ENCODE measurements around the gene MMP15. TPM values are rescaled to one million over a fixed set of nuclear protein-coding genes. Genes with fewer than 3 reads are reported as not detected.
"Not testable (repeated sequence)": the region's sequence is repeated elsewhere in the genome, so short reads cannot be mapped to it uniquely, and the experiment has no call there.

MMP15 gene
- total RNA-seq, 1 experiment from 2014 or later, result 11.7 TPM

DNA sequence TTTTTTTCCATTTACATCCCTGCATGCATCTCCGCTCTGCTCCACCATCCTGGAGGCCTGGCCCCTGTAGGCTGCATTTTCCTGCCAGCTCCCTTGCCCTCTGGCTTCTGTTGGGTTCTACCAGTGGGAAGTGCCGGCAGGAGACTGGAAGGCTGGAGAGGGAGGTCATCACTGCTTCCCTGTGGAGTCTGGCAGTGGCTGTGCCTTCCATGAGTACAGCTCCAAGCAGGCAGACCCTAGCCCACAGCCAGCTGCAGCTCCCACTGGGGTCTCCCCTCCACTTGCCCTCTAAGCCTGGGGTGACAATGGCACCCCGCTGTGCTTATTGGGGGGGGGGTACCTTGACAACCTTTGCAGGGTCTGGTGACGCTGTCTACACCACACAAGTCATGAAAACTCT lies 37.3 kb downstream of the MMP15 start:
- in situ Hi-C loops (cut with HindIII; ENCODE audit: low pct_unique_long_range_greater_than_20kb, low sequenced_read_pairs), result no loop called here
- no peak for DNase-seq (ENCODE audit: low read depth)

DNA sequence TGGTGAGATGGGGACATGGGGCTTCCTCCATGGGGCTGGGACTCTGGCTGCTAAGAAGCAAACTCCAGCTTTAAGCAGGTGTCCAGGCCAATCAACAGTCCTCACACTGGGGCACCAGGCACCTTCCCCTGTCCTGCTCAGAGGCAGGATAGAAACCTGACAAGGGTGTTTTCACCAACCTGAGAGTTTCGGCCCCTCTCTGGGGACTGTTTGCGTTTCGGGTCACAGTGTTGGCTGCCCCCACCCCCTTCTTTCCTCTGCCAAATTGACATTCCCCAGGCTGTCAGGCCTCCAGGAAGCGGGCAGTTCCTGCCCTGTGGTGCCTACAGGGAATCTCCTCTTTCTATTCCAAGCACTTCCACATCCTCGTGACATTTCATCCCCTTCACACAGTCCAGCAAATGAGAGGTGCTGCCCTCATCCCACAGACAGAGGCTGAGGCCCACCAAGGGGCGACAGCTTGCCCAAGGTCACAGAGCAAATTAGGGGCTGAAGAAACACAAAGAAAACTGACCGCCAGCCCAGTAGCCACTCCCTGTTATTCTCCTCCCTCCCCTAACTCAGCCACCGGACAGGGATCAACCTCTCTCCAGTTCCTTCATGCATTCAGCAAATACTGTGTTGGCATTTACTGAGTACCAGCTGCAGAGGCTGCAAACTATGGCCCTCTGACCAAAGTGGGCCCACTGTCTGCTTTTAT lies 38.0 kb downstream of the MMP15 start:
- DNase-seq (ENCODE audit: low read depth), result no peak
- in situ Hi-C loops (cut with HindIII; ENCODE audit: low pct_unique_long_range_greater_than_20kb, low sequenced_read_pairs), result no loop called here

DNA sequence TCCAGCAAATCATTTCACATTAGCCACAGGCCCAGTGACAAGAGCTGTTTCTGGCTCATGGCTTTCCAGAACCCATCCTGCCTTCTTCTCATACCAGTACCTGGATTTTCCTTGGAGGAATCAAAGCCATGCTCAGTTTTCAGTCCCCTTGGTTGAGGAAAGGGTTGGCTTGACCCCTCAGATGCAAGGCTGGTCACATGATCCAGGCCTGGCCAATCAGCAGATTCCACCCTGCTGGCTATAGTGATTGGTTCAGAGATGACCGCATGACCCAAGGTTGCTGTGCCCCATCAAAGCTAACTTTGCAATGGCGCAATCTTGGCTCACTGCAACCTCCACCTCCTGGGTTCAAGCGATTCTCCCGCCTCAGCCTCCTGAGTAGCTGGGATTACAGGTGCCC lies 45.0 kb downstream of the MMP15 start:
- in situ Hi-C loops (cut with HindIII; ENCODE audit: low pct_unique_long_range_greater_than_20kb, low sequenced_read_pairs), result no loop called here
- no peak for DNase-seq (ENCODE audit: low read depth)

DNA sequence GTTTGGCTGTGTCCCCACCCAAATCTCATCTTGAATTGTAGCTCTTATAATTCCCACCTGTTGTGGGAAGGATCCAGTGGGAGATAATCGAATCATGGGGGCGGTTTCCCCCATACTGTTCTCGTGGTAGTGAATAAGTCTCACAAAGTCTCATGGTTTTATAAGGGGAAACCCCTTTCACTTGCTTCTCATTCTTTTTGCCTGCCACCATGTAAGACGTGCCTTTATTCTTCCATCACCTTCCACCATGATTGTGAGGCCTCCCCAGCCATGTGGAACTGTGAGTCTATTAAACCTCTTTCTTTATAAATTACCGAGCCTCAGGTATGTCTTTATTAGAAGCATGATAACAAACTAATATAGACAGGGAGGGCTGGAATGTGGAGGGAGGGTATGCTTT lies 46.6 kb downstream of the MMP15 start:
- DNase-seq (ENCODE audit: low read depth); in situ Hi-C loops (cut with HindIII; ENCODE audit: low pct_unique_long_range_greater_than_20kb, low sequenced_read_pairs): not testable (repeated sequence)

DNA sequence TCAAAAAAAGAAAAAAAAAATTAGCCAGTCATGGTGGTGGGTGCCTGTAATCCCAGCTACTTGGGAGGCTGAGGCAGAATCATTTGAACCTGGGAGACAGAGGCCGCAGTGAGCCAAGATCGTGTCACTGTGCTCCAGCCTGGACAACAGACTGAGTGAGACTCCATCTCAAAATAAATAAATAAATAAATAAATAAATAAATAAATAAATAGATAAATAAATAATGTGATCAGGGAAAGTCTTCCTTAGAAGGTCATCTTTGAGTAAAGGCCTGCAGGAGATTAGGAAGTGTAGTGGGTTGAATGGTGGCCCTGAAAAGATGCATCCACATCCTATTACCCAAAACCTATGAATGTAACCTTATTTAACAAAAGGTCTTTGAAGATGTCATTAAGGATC lies 47.5 kb downstream of the MMP15 start:
- in situ Hi-C loops (cut with HindIII; ENCODE audit: low pct_unique_long_range_greater_than_20kb, low sequenced_read_pairs); DNase-seq (ENCODE audit: low read depth): not testable (repeated sequence)

DNA sequence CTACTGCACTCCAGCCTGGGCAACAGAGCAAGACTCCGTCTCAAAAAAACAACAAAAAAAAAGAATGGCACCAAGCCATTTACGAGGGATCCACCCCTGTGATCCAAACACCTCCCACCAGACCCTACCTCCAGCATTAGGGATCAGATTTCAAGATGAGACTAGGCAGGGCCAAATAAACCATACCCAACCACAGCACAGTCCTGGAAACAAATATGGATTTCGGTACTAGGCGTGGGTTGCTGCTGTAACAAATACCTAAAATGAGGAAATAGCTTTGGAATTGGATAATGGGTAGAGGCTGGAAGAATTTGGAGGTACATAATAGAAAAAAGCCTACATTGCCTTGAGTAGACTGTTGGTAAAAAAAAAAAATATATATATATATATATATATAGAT lies 49.1 kb downstream of the MMP15 start:
- no peak for DNase-seq (ENCODE audit: low read depth)
- in situ Hi-C loops (cut with HindIII; ENCODE audit: low pct_unique_long_range_greater_than_20kb, low sequenced_read_pairs), result no loop called here

DNA sequence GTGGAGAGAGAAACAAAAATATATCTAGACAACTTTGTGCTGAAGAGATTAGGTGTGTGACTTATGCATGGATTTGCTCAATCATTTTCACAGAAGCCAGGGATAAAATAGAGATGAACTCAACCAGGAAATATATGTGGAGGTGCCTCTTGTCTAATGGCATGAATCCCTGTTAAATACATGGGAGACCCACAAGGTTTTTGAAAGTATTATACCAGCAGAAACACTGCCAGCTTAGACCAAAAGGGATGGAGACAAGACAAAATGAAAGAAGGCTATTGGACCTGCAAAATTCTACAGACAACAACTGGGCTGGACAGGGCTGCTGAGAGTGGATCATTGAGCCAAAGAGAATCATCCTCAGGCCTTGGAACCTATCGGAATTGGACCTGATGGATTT lies 51.0 kb downstream of the MMP15 start:
- DNase-seq (ENCODE audit: low read depth), result no peak
- in situ Hi-C loops (cut with HindIII; ENCODE audit: low pct_unique_long_range_greater_than_20kb, low sequenced_read_pairs), result no loop called here

DNA sequence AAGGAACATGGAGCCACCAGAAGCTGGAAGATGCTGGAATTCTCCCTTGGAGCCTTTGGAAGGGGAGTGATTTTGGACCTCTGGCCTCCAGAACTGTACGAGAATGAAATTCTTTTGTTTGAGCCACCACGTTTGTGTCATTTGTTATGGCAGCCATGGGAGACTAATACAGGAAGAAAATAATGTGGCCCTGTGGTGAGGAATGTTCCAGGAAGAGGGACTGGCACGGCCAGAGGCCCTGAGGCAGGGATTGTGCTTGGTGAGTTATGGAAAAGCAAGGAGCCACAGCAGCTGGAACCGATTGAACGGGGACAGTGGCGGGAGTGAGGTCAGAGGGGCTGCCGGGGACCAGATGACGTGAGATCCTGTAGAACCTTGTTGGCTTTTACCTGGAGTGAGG lies 52.2 kb downstream of the MMP15 start:
- DNase-seq (ENCODE audit: low read depth), result no peak
- in situ Hi-C loops (cut with HindIII; ENCODE audit: low pct_unique_long_range_greater_than_20kb, low sequenced_read_pairs), result no loop called here

DNA sequence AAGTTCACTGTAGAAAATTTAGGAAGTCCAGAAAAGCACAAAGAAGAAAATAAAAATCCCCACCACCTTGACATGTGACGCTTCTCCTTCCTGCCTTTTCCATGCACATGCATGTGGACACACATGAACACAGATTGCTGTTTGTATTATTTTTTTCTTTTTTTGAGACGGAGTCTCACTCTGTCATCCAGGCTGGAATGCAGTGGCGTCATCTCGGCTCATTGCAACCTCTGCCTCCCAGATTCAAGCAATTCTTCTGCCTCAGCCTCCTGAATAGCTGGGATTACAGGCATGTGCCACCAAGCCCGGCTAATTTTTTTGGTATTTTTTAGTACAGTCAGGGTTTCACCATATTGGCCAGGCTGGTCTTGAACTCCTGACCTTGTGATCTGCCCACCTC lies 55.1 kb downstream of the MMP15 start:
- in situ Hi-C loops (cut with HindIII; ENCODE audit: low pct_unique_long_range_greater_than_20kb, low sequenced_read_pairs); DNase-seq (ENCODE audit: low read depth): not testable (repeated sequence)

DNA sequence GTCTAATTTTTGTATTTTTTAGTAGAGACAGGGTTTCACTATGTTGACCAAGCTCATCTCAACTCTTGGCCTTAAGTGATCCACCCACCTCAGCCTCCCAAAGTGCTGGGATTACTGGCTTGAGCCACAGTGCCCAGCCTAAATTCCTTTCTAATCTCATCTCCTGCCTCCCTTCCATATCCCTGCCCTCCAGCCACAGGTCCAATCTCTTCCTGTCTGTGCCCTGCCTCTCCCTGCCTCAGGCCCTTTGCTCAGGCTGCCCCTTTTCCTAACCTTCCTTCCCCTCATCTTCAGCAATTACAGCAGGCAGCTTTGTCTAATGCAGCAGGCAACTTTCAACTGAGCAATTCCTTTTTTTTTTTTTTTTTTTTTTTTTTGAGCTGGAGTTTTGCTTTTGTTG lies 56.8 kb downstream of the MMP15 start:
- in situ Hi-C loops (cut with HindIII; ENCODE audit: low pct_unique_long_range_greater_than_20kb, low sequenced_read_pairs), result no loop called here
- DNase-seq (ENCODE audit: low read depth), result no peak

DNA sequence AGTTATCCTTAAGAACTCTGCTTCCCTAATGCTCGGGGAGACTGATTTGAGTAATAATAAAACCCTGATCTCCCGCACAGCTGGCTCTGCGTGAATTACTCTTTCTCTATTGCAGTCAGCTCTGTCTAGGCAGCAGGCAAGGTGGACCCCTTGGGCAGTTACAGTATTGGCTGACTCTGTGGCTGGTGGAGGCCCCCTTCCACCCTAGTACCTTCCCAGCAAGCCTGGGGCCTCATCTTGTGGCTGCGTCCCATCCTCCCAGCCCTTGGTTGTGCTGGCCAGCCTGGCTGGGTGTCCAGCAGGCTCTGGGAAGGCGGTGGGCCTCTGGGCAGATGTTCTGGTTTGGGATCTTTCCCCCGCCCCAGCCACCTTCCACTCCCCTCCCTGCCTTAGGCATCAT lies 59.1 kb downstream of the MMP15 start:
- in situ Hi-C loops (cut with HindIII; ENCODE audit: low pct_unique_long_range_greater_than_20kb, low sequenced_read_pairs), result no loop called here
- DNase-seq (ENCODE audit: low read depth), result no peak

DNA sequence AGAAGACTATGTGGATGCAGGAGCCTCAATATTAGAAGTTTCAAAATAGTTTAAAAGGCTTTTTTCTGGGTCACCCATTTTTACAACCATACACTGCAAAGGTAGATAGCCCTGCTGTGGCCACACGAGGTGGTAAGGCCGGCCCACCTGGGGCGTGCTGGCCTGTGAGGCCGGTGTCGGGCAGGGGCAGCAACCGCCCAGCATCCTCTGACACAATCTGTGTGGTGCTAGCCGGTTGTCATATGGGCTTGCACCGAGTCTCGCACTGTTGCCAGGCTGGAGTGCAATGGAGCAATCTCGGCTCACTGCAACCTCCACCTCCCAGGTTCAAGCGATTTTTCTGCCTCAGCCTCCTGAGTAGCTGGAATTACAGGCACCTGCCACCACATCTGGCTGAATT lies 59.6 kb downstream of the MMP15 start:
- in situ Hi-C loops (cut with HindIII; ENCODE audit: low pct_unique_long_range_greater_than_20kb, low sequenced_read_pairs), result no loop called here
- no peak for DNase-seq (ENCODE audit: low read depth)

DNA sequence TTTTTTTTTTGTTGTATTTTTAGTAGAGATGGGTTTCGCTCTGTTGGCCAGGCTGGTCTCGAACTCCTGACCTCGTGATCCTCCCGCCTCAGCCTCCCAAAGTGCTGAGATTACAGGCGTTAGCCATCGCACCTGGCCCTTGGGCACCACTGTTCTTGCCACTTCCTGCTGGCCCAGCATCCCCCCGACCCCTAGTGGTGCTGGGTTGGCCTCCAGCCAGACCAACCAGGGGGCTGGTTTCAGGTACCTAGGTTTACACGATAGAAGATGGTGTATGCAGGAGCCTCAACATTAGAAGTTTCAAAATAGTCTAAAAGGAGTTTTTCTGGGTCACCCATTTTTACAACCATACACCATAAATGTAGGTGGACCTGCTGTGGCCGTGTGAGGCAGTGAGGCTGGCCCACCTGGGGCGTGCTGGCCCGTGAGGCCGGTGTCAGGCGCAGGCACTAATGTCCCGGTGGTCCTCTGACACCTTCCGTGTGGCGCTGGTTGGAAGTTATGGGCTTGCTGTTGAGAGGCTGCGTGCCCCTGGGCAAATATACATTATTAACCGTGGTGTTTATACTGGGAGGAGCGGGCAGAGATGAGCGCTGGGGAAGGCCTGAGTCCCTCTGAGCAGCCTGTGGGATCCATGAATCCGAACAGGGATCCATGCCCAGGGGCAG lies 60.2 kb downstream of the MMP15 start:
- DNase-seq (ENCODE audit: low read depth), result no peak
- in situ Hi-C loops (cut with HindIII; ENCODE audit: low pct_unique_long_range_greater_than_20kb, low sequenced_read_pairs), result no loop called here

DNA sequence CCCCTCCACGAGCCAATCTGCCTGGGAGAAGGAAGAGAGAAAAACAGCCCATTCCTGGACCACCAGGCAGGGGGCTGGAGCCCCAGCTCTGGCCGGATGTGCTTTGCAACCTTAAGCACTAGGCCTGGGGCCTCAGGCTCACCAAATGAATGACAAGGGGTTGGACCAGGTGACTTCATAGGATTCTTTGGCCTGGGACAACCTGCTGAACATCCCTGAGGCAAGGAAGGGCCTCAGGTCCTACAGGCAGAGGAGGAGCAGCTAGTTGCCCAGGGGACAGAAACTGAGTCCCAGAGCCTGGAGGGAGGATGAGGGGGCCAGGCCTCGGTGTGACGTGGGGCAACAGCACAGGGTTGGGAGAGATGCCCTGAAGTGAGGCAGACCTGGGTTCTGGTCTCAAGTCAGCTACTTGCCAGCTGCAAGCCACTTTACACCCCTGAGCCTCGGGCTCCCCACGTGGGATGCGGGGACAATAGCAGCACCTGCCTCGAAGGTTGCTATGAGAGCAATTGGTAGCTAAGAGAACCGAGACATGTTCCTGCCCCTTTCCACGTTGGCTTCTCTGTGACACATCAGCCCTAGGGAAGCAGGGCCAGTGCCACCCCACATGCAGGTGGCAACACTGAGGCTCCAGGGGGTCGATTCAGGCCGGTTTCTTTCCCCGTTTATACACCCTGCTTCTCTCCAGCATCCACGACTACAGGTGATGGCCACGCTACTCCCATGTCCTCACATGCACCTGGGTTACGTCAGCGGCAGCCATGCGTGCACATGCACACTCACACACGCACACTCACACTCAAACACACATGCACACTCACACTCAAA lies 61.0 kb downstream of the MMP15 start:
- no peak for DNase-seq (ENCODE audit: low read depth)
- in situ Hi-C loops (cut with HindIII; ENCODE audit: low pct_unique_long_range_greater_than_20kb, low sequenced_read_pairs), result no loop called here

DNA sequence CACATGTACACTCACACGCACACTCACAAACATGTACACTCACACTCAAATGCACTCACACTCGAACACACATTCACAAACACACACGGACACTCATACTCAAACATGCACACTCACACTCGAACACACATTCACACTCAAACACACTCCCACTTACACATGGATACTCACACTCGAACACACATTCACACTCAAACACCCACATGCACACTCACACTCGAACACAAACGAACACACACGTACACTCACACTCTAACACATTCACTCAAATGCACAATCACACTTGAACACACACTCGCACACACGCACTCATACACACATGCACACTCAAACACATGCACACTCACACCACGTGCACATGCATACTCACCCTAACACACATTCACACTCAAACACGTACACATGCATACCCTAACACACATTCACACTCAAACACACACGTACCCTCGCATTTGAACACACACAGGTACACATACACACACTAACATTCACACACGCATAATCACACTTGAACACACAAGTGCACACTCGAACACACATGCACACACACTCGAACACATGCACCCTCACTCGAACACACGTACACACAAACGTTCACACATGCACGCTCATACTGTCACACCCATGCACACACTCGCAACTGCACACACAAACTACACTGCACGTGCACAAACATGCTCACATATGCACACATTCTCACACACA lies 61.8 kb downstream of the MMP15 start:
- no peak for DNase-seq (ENCODE audit: low read depth)
- in situ Hi-C loops (cut with HindIII; ENCODE audit: low pct_unique_long_range_greater_than_20kb, low sequenced_read_pairs), result no loop called here

DNA sequence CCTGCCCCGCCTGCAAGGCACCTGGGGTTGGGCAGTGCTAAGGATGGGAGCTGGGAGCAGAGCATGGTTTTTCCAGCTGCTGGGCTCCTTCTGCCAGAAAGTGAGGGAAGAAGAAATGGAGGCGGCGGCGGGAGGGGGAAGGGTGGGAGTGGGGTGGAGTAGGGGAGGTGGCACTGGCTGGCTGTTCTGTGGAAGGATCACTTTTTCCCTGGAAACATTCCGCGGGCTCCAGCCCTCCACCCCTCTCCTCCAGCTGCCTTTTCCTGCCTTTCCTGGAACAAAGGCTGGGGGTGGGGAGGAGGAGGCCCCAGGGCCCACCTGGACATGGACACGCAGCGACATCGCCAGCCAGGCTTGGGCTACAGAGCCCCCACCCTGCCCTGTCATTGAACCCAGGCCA lies 62.5 kb downstream of the MMP15 start:
- no peak for DNase-seq (ENCODE audit: low read depth)
- in situ Hi-C loops (cut with HindIII; ENCODE audit: low pct_unique_long_range_greater_than_20kb, low sequenced_read_pairs), result no loop called here

DNA sequence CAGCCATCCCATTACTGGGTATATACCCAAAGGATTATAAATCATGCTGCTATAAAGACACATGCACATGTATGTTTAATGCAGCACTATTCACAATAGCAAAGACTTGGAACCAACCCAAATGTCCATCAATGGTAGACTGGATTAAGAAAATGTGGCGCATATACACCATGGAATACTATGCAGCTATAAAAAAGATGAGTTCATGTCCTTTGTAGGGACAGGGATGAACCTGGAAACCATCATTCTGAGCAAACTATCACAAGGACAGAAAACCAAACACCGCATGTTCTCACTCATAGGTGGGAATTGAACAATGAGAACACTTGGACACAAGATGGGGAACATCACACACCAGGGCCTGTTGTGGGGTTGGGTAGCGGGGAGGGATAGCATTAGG lies 64.8 kb downstream of the MMP15 start:
- in situ Hi-C loops (cut with HindIII; ENCODE audit: low pct_unique_long_range_greater_than_20kb, low sequenced_read_pairs); DNase-seq (ENCODE audit: low read depth): not testable (repeated sequence)

DNA sequence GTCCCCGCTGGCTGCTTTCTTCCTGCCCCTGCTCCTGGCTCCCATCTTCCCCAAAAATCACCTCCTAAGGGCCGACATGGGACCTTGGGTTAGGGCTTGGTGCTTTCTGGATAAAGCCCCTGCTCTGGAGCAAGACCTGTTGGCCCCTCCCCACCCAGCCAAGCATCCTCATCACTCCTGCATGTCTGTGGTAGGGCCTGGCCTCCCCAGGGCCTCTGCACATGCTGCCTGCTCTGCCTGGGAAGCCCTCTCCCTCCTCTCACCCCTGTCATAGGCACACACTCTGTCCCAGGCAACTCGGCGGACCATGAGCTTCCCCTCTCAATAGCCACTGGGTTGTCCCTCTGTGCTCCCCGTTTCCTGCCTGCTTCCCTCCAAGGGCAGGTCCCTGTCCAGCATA lies 68.5 kb downstream of the MMP15 start:
- no peak for DNase-seq (ENCODE audit: low read depth)
- in situ Hi-C loops (cut with HindIII; ENCODE audit: low pct_unique_long_range_greater_than_20kb, low sequenced_read_pairs), result no loop called here

All from Caki2 (cell line).